ENCODE measurements around the gene CLK2.
"Not testable (repeated sequence)": the region's sequence is repeated elsewhere in the genome, so short reads cannot be mapped to it uniquely, and the experiment has no call there.

The CLK2 gene

DNA sequence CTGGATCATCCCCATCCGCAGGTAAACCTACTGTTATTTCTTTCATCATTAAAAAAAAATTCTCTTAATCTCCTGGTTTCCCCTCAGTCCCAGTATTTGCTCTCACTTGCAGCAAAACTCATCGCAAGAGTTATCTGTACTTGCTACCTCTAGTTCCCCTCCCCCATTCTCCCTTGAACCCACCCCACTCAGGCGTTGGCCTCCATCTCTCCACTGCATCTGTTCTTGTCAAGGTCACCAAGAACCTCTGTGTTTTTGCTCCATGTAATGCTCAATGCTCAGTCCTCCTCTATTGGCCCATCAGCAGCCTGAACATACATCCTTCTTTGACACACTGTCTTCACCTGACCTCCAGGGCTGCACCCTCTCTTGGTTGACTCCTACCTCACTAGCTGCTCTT is 23.4 kb upstream of the CLK2 start:
- DNase-seq (ENCODE audit: low spot score), result no peak

DNA sequence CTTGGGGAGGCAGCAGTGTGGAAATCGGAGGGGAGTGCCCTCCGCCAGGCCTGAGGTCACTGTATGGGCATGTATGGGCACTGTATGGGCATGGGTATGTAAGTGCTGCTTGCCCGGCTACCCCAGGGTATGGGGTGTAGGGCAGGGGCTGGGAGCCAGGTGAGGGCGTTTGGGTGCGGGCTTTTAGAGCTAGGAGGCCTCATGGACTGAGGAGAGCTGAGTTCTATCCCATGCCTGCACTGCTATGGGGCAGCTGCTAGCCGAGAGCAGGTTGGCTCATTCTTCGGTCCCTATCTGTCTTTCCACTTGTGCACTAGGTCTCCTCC is 22.6 kb upstream of the CLK2 start:
- DNase-seq (ENCODE audit: low spot score), result no peak

DNA sequence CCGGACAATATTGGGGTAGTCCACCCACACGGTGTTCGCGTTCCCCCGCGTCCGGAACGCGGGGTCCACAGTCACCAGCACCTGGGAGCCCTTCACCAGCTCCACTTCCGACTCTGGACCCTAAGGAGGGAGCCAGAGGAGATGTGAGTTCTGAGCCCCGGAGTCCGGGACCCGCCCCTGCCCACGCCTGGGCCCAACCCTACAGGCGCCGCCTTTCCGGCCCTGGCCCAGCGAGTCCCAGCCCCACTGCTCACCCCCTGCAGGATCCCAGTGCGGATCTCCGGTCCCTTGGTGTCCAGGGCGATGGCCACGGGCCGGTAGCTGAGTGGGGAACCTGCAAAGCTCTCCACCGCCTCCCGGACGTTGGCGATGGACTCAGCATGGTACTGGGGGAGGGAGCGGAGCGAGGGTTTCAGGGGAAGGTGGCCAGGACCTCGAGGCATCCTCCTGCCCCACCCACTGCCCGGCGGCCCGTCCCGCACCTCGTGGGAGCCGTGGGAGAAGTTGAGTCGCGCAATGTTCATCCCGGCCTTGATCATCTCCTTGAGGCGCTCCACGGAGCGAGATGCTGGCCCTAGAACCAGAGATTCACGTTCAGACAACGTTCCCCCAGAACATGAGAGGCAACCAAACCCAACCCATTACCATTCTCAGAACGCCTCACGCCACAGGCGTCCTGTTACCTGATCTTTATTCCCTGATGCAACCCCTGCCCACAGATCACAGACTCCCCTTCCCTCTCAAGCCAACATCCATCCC is 22.1 kb upstream of the CLK2 start:
- no peak for DNase-seq (ENCODE audit: low spot score)

DNA sequence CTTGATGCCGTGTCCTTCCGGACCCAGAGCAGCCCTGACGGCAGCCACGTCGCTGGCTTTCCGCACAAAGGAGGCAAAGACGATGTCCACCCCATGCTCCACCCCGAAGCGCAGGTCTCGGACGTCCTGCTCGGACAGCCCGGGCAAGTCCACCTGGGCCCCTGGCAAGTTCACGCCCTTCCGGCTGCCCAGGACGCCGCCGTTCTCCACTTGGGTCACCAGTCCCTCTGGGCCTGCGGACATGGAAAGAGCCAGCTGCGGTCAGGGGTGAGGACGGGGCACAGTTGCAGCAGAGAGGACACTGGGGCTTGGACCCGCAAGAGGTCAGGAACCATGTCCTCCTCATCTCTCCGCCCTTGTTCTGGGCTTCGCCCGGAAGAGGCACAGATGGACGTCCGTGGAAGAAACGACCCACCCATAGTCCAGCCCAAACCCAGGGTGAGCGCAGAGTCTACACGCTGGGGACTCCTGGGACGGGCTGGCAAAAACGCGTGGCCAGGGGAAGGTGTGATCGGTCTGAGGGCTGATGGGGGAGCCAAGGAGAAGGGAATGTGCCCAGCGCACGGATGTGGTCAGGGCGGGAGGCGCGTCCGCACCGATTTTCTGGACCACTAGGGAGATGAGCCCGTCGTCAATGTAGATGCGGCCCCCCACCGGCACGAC is 21.3 kb upstream of the CLK2 start:
- DNase-seq (ENCODE audit: low spot score), result no peak

DNA sequence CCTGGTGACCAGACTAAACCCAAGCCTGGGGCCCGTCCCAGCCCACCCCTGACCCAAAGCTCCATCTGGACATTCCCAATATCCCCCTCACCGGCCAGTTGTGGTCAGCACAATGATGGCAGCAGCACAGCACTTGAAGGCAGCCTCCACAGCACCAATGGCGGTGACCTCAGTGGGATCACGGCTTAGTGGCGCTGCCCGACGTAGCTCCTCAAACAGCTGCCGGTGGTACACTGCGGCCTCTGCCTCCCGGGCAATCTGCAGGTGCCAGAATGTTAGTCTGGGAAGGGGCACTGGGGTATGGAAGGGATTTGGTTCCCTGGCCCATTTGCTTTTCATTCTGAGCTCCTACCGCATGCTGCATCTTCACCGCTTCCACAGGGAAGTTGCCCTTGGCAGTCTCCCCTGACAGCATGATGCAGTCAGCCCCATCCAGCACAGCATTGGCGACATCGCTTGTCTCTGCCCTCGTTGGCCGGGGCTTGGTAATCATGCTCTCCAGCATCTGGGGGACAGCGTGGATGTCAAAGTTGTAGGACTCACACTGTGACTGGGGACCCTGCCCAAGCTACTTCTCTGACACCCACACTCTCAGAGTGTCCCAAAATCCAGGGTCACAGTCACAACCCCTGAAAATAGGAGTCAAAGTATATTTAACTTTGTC is 19.9 kb upstream of the CLK2 start:
- DNase-seq (ENCODE audit: low spot score), result no peak

DNA sequence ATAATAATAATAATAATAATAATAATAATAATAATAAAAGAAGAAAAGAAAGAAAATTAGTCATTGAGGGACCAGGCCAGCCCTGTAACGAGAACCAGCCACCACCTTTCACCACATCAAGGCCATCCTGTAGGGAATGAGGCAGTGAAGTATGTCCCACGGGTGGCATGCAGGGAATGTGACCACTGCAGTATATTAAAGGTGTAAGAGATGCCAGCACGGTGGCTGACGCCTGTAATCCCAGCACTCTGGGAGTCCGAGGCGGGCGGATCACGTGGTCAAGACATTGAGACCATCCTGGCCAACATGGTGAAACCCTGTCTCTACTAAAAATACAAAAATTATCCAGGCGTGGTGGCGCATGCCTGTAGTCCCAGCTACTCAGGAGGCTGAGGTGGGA is 17.7 kb upstream of the CLK2 start:
- not testable (repeated sequence) for DNase-seq (ENCODE audit: low spot score)

DNA sequence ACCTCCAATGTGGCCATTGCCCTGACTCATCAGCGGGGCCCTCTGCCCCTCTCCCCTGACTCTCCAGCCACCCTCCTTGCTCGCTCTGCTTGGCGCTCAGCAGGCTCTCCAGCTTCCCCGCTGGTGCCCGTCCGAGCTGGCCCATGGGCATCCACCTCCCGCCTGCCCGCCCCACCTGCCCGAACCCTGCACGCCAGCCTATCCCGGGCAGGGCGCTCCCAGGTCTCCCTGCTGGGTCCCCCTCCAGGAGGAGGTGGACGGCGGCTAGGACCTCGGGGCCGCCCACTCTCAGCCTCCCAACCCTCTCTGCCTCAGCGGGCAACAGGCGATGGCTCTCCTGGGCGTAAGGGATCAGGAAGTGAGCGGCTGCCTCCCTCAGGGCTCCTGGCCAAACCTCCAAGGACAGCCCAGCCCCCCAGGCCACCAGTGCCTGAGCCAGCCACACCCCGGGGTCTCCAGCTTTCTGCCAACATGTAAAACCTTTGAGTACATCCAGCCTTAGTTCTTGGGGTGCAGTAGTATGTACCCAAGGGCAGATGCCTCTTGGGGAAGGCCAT is 14.8 kb upstream of the CLK2 start:
- no peak for DNase-seq (ENCODE audit: low spot score)

DNA sequence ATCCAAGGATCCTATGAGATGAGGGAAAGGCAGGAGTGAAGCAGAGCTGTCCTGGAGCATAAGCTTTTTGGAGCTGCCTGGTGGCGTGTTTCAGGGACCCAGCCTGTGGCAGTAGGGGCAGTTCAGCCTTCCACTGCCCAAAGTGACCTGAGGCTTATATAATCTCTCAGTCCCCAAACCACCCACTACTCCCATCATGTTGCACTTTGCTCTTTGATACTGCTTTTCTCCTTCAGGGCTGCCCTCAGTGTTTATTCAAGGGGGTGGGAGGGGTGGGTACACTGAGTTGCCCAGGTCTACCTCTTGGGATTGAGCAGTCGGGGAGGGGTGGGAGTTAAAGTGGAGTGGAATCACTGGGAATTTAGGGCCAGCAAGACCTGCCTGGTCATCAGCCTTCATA is 13.2 kb upstream of the CLK2 start:
- DNase-seq (ENCODE audit: low spot score), result no peak

DNA sequence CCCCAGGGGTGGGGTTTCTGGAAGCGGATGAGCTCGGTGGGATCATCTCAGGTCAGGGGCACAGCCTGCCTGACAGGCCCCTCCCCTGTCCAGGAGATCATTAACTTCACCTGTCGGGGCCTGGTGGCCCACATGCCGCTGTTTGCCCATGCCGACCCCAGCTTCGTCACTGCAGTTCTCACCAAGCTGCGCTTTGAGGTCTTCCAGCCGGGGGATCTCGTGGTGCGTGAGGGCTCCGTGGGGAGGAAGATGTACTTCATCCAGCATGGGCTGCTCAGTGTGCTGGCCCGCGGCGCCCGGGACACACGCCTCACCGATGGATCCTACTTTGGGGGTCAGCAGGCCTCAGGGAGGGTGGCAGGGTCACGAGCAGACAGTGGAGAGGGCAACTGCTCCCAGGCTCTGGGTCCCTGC is 12.3 kb upstream of the CLK2 start:
- no peak for DNase-seq (ENCODE audit: low spot score)

DNA sequence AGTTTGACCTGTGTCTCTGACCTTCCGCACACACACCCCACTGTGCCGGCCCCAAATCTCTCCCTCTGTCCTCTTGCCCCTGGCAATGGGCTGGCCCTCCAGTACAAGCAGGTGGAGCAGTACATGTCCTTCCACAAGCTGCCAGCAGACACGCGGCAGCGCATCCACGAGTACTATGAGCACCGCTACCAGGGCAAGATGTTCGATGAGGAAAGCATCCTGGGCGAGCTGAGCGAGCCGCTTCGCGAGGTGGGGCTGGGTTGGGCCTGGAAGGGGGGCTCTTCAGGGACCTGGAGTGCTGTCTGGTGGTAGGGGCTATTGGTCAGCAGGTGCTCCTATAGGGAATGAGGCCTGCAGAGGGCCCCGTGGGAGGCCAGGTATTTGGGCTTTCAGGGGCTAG is 11.8 kb upstream of the CLK2 start:
- no peak for DNase-seq (ENCODE audit: low spot score)

DNA sequence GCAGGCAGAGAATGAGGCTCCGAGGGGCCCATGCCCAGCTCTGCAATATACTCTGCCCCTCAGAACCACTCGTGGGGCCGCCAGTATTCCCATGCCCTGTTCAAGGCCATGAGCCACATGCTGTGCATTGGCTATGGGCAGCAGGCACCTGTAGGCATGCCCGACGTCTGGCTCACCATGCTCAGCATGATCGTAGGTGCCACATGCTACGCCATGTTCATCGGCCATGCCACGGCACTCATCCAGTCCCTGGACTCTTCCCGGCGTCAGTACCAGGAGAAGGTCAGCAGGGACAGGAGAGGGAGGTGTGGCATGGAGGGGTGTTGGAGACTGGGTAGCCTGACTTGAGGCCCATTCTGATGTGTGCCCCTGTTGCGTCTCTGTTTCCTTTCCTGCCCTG is 11.2 kb upstream of the CLK2 start:
- no peak for DNase-seq (ENCODE audit: low spot score)

DNA sequence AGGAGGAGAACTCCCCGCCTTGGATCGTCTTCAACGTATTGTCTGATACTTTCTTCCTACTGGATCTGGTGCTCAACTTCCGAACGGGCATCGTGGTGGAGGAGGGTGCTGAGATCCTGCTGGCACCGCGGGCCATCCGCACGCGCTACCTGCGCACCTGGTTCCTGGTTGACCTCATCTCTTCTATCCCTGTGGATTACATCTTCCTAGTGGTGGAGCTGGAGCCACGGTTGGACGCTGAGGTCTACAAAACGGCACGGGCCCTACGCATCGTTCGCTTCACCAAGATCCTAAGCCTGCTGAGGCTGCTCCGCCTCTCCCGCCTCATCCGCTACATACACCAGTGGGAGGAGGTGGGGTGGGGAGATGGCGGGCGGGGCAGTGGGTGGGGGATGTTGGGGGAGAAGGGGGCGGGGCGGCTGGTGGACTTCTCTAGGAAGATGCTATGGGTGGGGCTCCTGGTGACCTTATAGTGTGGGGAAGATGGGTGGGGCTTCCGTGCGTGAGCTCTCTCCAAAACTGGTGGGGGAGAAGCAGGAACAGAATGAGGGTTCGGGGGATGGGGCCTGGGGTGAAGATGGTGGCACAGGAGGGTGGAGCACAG is 9.3 kb upstream of the CLK2 start:
- no peak for DNase-seq (ENCODE audit: low spot score)

DNA sequence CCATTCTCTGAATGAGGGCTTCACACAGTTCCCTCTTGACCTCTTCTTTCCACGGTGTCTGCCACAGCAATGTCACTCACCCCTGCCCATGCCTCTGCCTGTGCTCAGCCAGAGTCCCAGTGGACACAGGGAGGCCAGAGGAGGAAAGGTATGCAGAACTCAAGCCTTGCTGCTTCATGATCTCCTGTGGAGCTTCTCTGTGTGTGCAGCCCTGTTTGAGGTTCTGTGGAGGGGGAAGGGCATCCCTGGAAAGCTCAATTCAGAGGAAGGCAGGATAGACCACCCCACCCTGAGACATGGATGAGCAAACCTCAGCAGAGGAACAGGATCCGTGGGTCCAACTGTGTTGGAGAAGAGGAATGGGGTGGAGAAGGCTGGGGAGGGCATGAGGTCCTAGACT is 6.0 kb upstream of the CLK2 start:
- no peak for DNase-seq (ENCODE audit: low spot score)

DNA sequence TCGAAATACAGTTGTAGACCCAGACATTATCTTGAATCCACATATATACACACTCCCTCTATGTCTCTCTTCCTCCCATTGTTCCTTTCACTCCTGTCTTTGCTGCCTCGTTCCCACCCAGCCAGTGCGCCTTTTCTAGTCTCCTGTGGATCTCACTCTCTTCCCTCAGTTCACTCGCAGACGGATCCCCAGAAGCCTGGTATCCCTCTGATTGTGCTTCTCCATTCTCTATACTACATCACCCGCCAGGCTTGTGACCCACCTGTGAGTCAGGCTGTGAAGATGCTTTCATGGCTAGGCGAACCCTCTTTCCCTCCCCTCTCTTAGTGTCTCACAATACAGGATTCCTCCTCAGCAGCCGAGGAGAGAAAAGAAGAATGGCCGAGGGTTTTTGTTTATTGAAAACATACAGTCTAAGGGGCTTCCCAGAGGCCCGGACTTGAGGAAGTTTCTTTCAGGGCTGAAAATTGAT is 5.4 kb upstream of the CLK2 start:
- no peak for DNase-seq (ENCODE audit: low spot score)

DNA sequence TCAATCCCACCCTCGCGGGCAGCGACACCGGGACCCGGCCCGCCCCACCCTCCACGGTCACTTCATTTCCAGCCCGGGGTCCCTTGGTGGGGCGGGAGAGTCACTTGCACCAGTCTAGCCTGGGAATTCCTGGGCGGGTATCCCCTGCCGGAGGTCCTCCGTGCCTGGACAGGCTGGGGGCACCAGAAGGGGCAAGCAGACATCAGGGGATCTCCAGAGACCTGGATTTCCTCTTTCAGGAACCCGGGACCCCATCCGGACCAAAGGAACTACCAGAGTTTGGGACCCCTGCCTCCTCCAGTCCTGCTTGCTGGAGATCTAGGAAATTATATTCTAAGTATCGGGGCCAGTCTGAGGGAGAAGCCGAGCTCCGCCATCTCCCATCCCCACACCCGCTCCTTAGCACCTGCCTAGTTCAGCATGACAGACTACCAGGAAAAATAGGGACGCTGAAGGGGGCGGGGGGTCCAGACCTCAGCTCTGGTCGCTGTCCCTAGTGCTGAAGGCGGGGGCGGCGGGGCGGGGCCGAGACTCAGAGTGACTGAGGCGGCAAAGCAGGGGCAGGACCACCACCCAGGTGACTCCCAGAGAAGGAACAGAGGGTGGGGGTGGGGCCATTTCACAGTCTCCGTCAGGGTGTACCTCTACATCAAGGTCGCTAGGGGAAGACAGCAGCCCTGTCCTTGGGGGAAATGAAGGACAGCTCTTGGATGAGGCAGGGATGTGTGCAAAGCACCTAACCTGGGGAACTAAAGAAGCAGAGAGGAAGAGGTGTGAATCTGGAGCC is 4.8 kb upstream of the CLK2 start:
- DNase-seq (ENCODE audit: low spot score), result peak; percentile 47

DNA sequence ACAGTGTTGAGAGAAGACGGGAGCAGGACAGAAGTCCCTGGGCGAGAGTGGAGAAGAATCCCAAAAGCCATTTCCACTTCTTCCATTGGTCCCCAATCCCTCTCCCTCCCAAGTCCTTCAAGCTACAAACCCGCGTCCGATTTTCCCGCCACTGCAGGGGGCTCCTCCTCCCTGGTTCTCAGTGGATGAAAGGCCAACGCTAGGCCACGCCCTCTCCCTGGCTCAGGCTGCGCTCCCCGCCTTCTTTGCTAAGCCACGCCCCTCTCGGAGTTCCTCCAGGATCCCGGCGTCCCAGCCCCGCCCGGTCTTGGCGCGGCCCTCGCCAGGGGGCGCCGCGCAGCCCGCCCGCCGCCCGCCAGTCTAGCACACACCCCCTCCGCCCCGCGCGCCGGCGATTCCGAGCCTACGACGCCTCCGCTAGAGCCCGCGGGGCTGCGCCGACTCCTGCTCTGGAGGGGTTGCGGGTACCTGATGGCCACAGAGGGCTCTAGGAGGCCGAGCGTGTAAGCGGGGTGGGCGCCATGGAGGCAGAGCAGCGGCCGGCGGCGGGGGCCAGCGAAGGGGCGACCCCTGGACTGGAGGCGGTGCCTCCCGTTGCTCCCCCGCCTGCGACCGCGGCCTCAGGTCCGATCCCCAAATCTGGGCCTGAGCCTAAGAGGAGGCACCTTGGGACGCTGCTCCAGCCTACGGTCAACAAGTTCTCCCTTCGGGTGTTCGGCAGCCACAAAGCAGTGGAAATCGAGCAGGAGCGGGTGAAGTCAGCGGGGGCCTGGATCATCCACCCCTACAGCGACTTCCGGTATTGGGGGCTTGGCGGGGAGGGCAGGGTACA is 4.0 kb upstream of the CLK2 start, which contains the start of gene HCN3:
Gene HCN3 (plus strand): TSS at position 394 of the 832 bp plus-strand sequence. CDS start 128 bp downstream, at position 522.
- DNase-seq (ENCODE audit: low spot score), result peak; percentile 99

DNA sequence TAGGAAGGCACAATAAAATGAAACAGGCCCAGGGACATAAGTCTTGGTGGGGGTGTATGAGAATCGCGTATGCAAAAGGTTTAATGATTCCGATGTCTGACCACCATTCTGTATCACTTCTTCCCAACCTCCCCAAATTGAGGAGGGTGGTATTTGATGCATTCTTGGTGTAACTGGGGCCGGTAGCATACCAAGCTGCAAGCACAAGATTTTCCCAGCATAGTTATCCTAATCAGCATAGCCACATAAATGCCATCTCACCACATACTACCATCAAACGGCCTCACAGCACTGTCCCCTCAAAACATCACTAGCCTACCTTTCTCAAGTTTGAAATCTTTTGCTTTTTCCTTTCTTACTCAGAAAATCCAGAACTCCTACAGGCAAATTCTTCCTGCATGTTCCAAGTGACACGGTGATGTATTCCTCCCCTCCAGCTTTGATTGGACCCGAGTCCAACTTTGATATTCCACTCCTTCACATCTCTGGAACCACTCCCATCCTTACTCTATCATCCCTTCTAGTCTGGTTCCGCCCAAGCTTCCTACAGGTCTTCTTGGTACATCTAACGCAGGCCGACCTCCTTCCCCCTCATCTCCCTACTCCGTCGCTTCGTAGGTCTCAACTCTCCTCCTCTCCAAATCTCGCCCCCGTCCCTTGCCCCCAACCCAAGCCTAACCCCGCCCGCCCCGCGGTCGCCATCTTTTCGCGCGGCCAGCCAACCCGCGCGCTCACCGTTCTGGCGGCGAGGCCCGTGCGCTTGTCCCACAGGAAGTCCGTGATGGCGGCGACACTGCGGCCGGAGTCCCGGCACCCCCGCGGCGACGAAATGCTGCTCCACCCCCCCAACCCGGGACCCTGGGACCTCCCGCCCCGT is 600 bp downstream of the CLK2 start:
- peak; percentile 64 for DNase-seq (ENCODE audit: low spot score)

DNA sequence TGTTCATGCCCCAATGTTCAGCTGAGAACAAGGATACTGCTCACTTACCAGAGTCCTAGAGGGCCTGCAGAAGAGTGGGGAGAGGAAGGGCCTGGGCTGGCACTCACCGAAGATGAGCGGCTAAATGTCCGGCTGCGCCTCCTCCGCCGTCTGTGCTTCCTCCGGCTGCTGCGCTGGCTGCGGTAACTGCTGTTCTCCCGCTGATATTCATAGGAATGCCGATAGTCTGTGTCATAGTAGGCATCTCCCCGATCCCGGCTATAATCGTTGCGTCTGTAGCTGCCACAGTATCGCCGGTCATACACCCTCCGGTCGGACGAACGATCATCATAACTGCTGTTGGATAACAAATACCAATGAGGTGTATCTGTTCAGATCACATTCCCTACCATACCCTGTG is 3.9 kb downstream of the CLK2 start:
- no peak for DNase-seq (ENCODE audit: low spot score)

DNA sequence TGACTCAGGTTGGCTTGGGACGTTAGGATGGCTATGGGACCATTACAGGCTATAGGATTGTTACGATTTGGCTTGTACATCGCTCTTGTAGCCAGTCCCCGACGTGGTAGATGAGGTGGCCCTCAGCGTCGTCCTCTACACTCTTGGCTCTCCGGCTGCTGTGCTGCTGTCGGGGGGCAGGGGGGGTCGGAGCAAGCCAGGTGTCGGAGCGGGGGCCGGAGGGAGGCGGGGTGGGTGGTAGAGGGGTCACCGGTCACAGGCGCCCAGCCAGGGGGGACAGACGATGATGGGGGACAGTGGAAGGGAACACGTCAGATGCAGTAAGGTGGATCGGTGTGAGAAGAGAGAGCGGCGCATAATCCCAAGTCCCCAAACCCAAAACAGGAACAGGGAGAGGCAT is 4.7 kb downstream of the CLK2 start:
- no peak for DNase-seq (ENCODE audit: low spot score)

DNA sequence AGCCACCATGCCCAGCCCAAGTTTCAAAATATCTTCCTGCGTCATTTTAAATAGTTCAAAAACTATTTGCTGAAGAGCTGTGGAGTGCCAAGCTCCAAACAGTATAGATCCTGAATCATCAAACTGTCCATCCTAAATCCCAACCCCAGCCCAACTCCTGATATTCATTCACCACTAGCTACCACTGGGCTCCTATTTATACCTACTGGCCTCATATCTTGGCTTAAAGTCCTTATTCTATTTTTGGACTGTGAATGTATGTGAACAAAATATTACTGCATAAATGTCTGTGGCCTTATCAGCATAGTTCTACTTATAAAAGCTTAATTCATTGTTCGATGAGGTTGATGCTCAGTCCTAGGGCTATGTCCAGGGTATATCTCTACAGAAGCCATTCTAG is 5.9 kb downstream of the CLK2 start:
- no peak for DNase-seq (ENCODE audit: low spot score)

Measured in AG08395 (cell line).